OCI-LY1 (cell line): ENCODE results near the gene SELE.

Experiments
- H2AFZ ChIP-seq: fragments of 200-600 bp; sonication (generic), shearing (Covaris generic); 2 replicates; pipeline ENCODE4 v1.6.0; 2014; ENCODE audit warnings: antibody characterized with exemption, mild to moderate bottlenecking, low read length
- H3F3A ChIP-seq: fragments of 200-600 bp; sonication (generic), shearing (Covaris generic); 2 replicates; pipeline ENCODE4 v1.6.0; 2014; ENCODE audit warnings: mild to moderate bottlenecking, antibody characterized with exemption, low read length, moderate library complexity; ENCODE audit not compliant: insufficient read depth
- H3K27ac ChIP-seq: fragments of 200-600 bp; sonication (generic); 2 replicates; pipeline ENCODE4 v1.5.1; 2014; ENCODE audit warnings: low read length, mixed run types, mild to moderate bottlenecking, low read depth; ENCODE audit not compliant: poor library complexity, severe bottlenecking
- H3K27me3 ChIP-seq: fragments of 200-600 bp; sonication (generic); 2 replicates; pipeline ENCODE4 v1.6.0; 2014; ENCODE audit warnings: antibody characterized with exemption, mild to moderate bottlenecking, low read length, moderate library complexity; ENCODE audit not compliant: insufficient read depth
- H3K36me3 ChIP-seq: fragments of 200-600 bp; sonication (generic); 2 replicates; pipeline ENCODE4 v1.6.1; 2014; ENCODE audit warnings: mild to moderate bottlenecking, antibody characterized with exemption, low read length, moderate library complexity, mixed read lengths; ENCODE audit not compliant: insufficient read depth
- H3K4me1 ChIP-seq: fragments of 200-600 bp; sonication (generic); 2 replicates; pipeline ENCODE4 v1.5.1; 2014; ENCODE audit warnings: mild to moderate bottlenecking, low read length, moderate library complexity; ENCODE audit not compliant: insufficient read depth, severe bottlenecking
- H3K4me2 ChIP-seq: fragments of 200-600 bp; sonication (generic), shearing (Covaris generic); 2 replicates; pipeline ENCODE4 v1.6.1; 2014; ENCODE audit warnings: low read length
- H3K4me3 ChIP-seq: fragments of 200-600 bp; sonication (generic); 2 replicates; pipeline ENCODE4 v1.5.1; 2014; ENCODE audit warnings: low read length, low read depth, mild to moderate bottlenecking, mixed read lengths; ENCODE audit not compliant: poor library complexity, severe bottlenecking
- H3K79me2 ChIP-seq: fragments of 200-600 bp; shearing (Covaris generic); 2 replicates; pipeline ENCODE4 v1.6.1; 2016; ENCODE audit warnings: mixed run types, low read length, mixed read lengths; ENCODE audit not compliant: insufficient read depth
- H3K9ac ChIP-seq: fragments of 200-600 bp; sonication (generic), shearing (Covaris generic); 2 replicates; pipeline ENCODE4 v1.6.1; 2014; ENCODE audit warnings: mild to moderate bottlenecking, low read length, mixed read lengths
- H3K9me2 ChIP-seq: fragments of 200-600 bp; sonication (generic), shearing (Covaris generic); 2 replicates; pipeline ENCODE4 v1.6.1; 2014; ENCODE audit warnings: low read depth, mild to moderate bottlenecking, low read length, mixed read lengths
- H3K9me3 ChIP-seq: fragments of 200-600 bp; shearing (Covaris generic); 2 replicates; pipeline ENCODE4 v1.6.1; 2014; ENCODE audit warnings: low read length, mixed read lengths
- H4K20me1 ChIP-seq: fragments of 200-600 bp; sonication (generic), shearing (Covaris generic); 2 replicates; pipeline ENCODE4 v1.6.0; 2016; ENCODE audit warnings: mild to moderate bottlenecking, low read length; ENCODE audit not compliant: insufficient read depth
- CTCF ChIP-seq: fragments of 200-600 bp; sonication (generic), shearing (Covaris generic); IDR thresholded peaks from 2 replicates; pipeline ENCODE4 v1.5.1; 2017; ENCODE audit warnings: mild to moderate bottlenecking, antibody characterized with exemption, low read length, moderate library complexity, mixed read lengths
- EZH2 ChIP-seq: fragments of 200-600 bp; sonication (generic), shearing (Covaris generic); IDR thresholded peaks from 2 replicates; pipeline ENCODE4 v1.8.0; 2017; ENCODE audit warnings: borderline replicate concordance, mixed run types, mild to moderate bottlenecking, antibody characterized with exemption, low read length, moderate library complexity, mixed read lengths

SELE gene

GRCh38 chr1:169753549-169753948, 19.7 kb upstream of the SELE start:
- Histone ChIP-seq H3K27ac (no peak overlapping the region), H3K4me1 (no peaks in the 10 kb centered on the region), H3K4me2 (no peak overlapping the region), H3K9ac (no peak overlapping the region), H3K9me2 (no peaks in the 10 kb centered on the region), H3F3A (no peaks in the 10 kb centered on the region), H3K9me3 (no peaks in the 10 kb centered on the region), H2AFZ (no peak overlapping the region), H4K20me1 (no peaks in the 10 kb centered on the region), H3K27me3 (no peaks in the 10 kb centered on the region), H3K79me2 (no peaks in the 10 kb centered on the region), H3K4me3 (no peak overlapping the region), H3K36me3 (no peaks in the 10 kb centered on the region)
- TF ChIP-seq EZH2 (no peak), CTCF (no peak)

GRCh38 chr1:169750041-169750440, 16.2 kb upstream of the SELE start:
- no peak overlapping the region for H2AFZ ChIP-seq

GRCh38 chr1:169746550-169746949, 12.7 kb upstream of the SELE start:
- H3K9ac ChIP-seq = no peak overlapping the region
- H3K79me2 ChIP-seq = no peaks in the 10 kb centered on the region
- TF ChIP-seq CTCF = no peak
- no peak for TF ChIP-seq EZH2
- H3K9me2 ChIP-seq = no peaks in the 10 kb centered on the region
- H3F3A ChIP-seq = no peaks in the 10 kb centered on the region
- no peaks in the 10 kb centered on the region for H3K4me1 ChIP-seq
- no peak overlapping the region for H3K4me3 ChIP-seq
- H3K4me2 ChIP-seq = no peak overlapping the region
- no peak overlapping the region for H2AFZ ChIP-seq
- H3K27ac ChIP-seq = no peak overlapping the region
- no peaks in the 10 kb centered on the region for H3K36me3 ChIP-seq
- H3K27me3 ChIP-seq = no peaks in the 10 kb centered on the region
- H4K20me1 ChIP-seq = no peaks in the 10 kb centered on the region
- no peaks in the 10 kb centered on the region for H3K9me3 ChIP-seq

More at GRCh38 chr1:169750041-169750440, 16.2 kb upstream of the SELE start:
- no peak overlapping the region for H3K27ac ChIP-seq
- H3K4me1 ChIP-seq = no peaks in the 10 kb centered on the region
- no peak overlapping the region for H3K9ac ChIP-seq
- H3K36me3 ChIP-seq = no peaks in the 10 kb centered on the region
- H3K4me2 ChIP-seq = no peak overlapping the region
- no peaks in the 10 kb centered on the region for H3F3A ChIP-seq
- H3K79me2 ChIP-seq = no peaks in the 10 kb centered on the region
- H3K27me3 ChIP-seq = no peaks in the 10 kb centered on the region
- TF ChIP-seq EZH2 = no peak
- TF ChIP-seq CTCF = no peak
- H3K9me2 ChIP-seq = no peaks in the 10 kb centered on the region
- H3K4me3 ChIP-seq = no peak overlapping the region
- H4K20me1 ChIP-seq = no peaks in the 10 kb centered on the region
- H3K9me3 ChIP-seq = no peaks in the 10 kb centered on the region
